IMR-90 (cell line): Measurements from ENCODE around the gene COG4. TPM values are rescaled to one million over a fixed set of nuclear protein-coding genes. Genes with fewer than 3 reads are reported as not detected.
"Not testable (repeated sequence)": the region's sequence is repeated elsewhere in the genome, so short reads cannot be mapped to it uniquely, and the experiment has no call there.

Experiments
- ATAC-seq: fragments of 200-7000 bp; cut with Tn5 transposase; 2 replicates; pipeline ENCODE4 v1.9.1; 2020; ENCODE audit warnings: low read depth, mild to moderate bottlenecking, moderate library complexity
- BruUV-seq: library from RNA; stranded (reverse); fragments of 400-500 nt; replicated peaks from 2 replicates; lab custom pipeline; 2021; lab: Mats Ljungman, UMichigan
- CTCF ChIA-PET: fragments of 300-600 bp; formaldehyde crosslinking; extraction: SDS; loops from one replicate; lab custom pipeline; 2021; ENCODE audit warnings: antibody characterized with exemption; lab: Yijun Ruan, JAX
- POLR2A ChIA-PET: fragments of 300-600 bp; sonication (Branson Sonifier 250); formaldehyde crosslinking; loops from one replicate; lab custom pipeline; 2022; ENCODE audit warnings: antibody characterized with exemption; ENCODE audit not compliant: unreplicated experiment; lab: Charles Lee
- DNase-seq: peaks from one replicate; pipeline ENCODE4 v3.0.0; 2013
- H2AFZ ChIP-seq: replicated peaks from 2 replicates; pipeline ENCODE3; 2013; ENCODE audit warnings: low read length, mild to moderate bottlenecking; ENCODE audit not compliant: poor library complexity
- H2AK5ac ChIP-seq: 2 replicates; pipeline ENCODE4 v1.6.1; 2013; ENCODE audit warnings: low read depth, low read length, inconsistent platforms
- H2AK9ac ChIP-seq: replicated peaks from 2 replicates; pipeline ENCODE3; 2013; ENCODE audit warnings: mild to moderate bottlenecking, low read depth, low read length, moderate library complexity; ENCODE audit not compliant: poor library complexity
- H2BK120ac ChIP-seq: 2 replicates; pipeline ENCODE4 v1.6.1; 2013; ENCODE audit warnings: low read depth, low read length, inconsistent platforms
- H2BK15ac ChIP-seq: 3 replicates; pipeline ENCODE4 v1.6.1; 2013; ENCODE audit warnings: low read depth, low read length, inconsistent platforms
- H2BK20ac ChIP-seq: 2 replicates; pipeline ENCODE4 v1.6.1; 2013; ENCODE audit warnings: low read depth, mild to moderate bottlenecking, inconsistent platforms, low read length, moderate library complexity
- H2BK5ac ChIP-seq: 2 replicates; pipeline ENCODE4 v1.6.1; 2013; ENCODE audit warnings: mild to moderate bottlenecking, low read depth, low read length, inconsistent platforms; ENCODE audit not compliant: poor library complexity, severe bottlenecking
- H3K14ac ChIP-seq: replicated peaks from 2 replicates; pipeline ENCODE4 v1.6.1; 2013; ENCODE audit warnings: low read depth, low read length, inconsistent platforms
- H3K18ac ChIP-seq: 2 replicates; pipeline ENCODE4 v1.6.1; 2013; ENCODE audit warnings: low read depth, low read length, control low read depth
- H3K23ac ChIP-seq: 2 replicates; pipeline ENCODE4 v1.6.1; 2013; ENCODE audit warnings: low read depth, low read length, inconsistent platforms
- H3K27ac ChIP-seq: 2 replicates; pipeline ENCODE4 v1.5.1; 2013; ENCODE audit warnings: mild to moderate bottlenecking, control low read depth, low read length; ENCODE audit not compliant: insufficient read depth
- H3K27me3 ChIP-seq: 2 replicates; pipeline ENCODE4 v1.6.1; 2013; ENCODE audit warnings: low read length; ENCODE audit not compliant: control insufficient read depth, insufficient read depth
- H3K36me3 ChIP-seq: 2 replicates; pipeline ENCODE4 v1.6.1; 2013; ENCODE audit warnings: low read length, mixed read lengths; ENCODE audit not compliant: control insufficient read depth, insufficient read depth
- H3K4ac ChIP-seq: 2 replicates; pipeline ENCODE4 v1.6.1; 2013; ENCODE audit warnings: low read depth, low read length, inconsistent platforms
- H3K4me1 ChIP-seq: 2 replicates; pipeline ENCODE4 v1.6.1; 2013; ENCODE audit warnings: low read length, mixed read lengths; ENCODE audit not compliant: control insufficient read depth, insufficient read depth
- H3K4me2 ChIP-seq: 2 replicates; pipeline ENCODE4 v1.6.1; 2013; ENCODE audit warnings: low read depth, mild to moderate bottlenecking, control low read depth, low read length, moderate library complexity
- H3K4me3 ChIP-seq: 2 replicates; pipeline ENCODE4 v1.5.1; 2013; ENCODE audit warnings: low read depth, mild to moderate bottlenecking, control low read depth, low read length, moderate library complexity; ENCODE audit not compliant: insufficient read depth
- H3K56ac ChIP-seq: 2 replicates; pipeline ENCODE4 v1.6.1; 2013; ENCODE audit warnings: low read length, inconsistent platforms; ENCODE audit not compliant: insufficient read depth; ENCODE audit errors: extremely low read depth
- H3K79me1 ChIP-seq, 2 experiments: 2 replicates each; pipeline ENCODE4 v1.6.1; 2013; ENCODE audit warnings: low read length in 2 of 2, inconsistent platforms in 1 of 2, low read depth in 1 of 2
- H3K9ac ChIP-seq: 2 replicates; pipeline ENCODE4 v1.6.1; 2013; ENCODE audit warnings: low read depth, low read length, control low read depth
- H3K9me1 ChIP-seq: 2 replicates; pipeline ENCODE4 v1.6.1; 2013; ENCODE audit warnings: low read length, inconsistent platforms; ENCODE audit not compliant: insufficient read depth
- H3K9me3 ChIP-seq: 2 replicates; pipeline ENCODE4 v1.6.1; 2013; ENCODE audit warnings: low read length; ENCODE audit not compliant: control insufficient read depth, insufficient read depth
- H4K20me1 ChIP-seq: 2 replicates; pipeline ENCODE4 v1.6.1; 2013; ENCODE audit warnings: low read length, inconsistent platforms; ENCODE audit not compliant: insufficient read depth
- H4K5ac ChIP-seq: 2 replicates; pipeline ENCODE4 v1.6.1; 2013; ENCODE audit warnings: mild to moderate bottlenecking, low read depth, low read length, control low read depth
- H4K8ac ChIP-seq, 2 experiments: 2 replicates each; pipeline ENCODE4 v1.6.1; 2013; ENCODE audit warnings: low read depth in 2 of 2, low read length in 2 of 2, control low read depth in 1 of 2, inconsistent platforms in 1 of 2
- H4K91ac ChIP-seq: 2 replicates; pipeline ENCODE4 v1.6.1; 2013; ENCODE audit warnings: low read depth, low read length, inconsistent platforms; ENCODE audit not compliant: insufficient read depth
- WGBS, 2 experiments: methylation state at CpG; one replicate each; pipeline versions ENCODE4 v1.1.5 to v1.1.7; 2013; ENCODE audit warnings: missing lambda C conversion rate in 2 of 2; ENCODE audit not compliant: insufficient read length in 1 of 2; ENCODE audit errors: extremely low coverage in 2 of 2; 5-methylcytosine and 5-hydroxymethylcytosine counted together
- dilution Hi-C: fragments of 300-500 bp; cut with HindIII; formaldehyde crosslinking; loops from one replicate; pipeline ENCODE4 v1.14.3; 2018; ENCODE audit warnings: low sequenced_read_pairs; ENCODE audit not compliant: unreplicated experiment
- in situ Hi-C: fragments of 300-500 bp; cut with MboI; formaldehyde crosslinking; loops from 3 replicates; pipeline ENCODE4 v1.14.3; 2019; ENCODE audit warnings: low sequenced_read_pairs, inconsistent platforms, mixed read lengths
- intact Hi-C: fragments of 100-400 bp; cut with micrococcal nuclease; formaldehyde crosslinking; loops from 2 replicates; pipeline ENCODE4 v1.10.0; 2022
- polyA plus RNA-seq, 3 experiments: library from polyadenylated mRNA; depleted of rRNA; stranded (reverse); fragments of >200 nt; gene quantifications; 2 replicates each; pipeline ENCODE4 v1.2.3, GENCODE V29; 2012; ENCODE audit warnings: low replicate concordance in 1 of 3
- total RNA-seq: library from RNA; depleted of rRNA; stranded (reverse); fragments of >200 nt; gene quantifications from 2 replicates; pipeline ENCODE4 v1.2.3, GENCODE V29; 2012

COG4 gene
- total and polyA plus RNA-seq, 2 of the 4 experiments (the other 2 are of a cell fraction), result 47.5 to 96.1 TPM

DNA sequence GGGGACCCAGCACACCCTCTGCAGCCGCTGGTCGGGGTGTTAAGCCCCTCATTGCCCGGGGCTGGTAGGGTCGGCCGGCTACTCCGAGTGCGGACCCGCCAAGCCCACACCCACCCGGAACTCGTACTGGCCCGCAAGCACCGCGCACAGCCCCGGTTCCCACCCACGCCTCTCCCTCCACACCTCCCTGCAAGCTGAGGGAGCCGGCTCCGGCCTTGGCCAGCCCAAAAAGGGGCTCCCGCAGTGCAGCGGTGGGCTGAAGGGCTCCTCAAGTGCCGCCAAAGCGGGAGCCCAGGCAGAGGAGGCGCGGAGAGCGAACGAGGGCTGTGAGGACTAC, 72.4 kb downstream of the COG4 start:
- H2BK5ac ChIP-seq, H2BK20ac ChIP-seq, H3K4me1 ChIP-seq, H3K14ac ChIP-seq, H3K4ac ChIP-seq, H3K27me3 ChIP-seq, H3K4me3 ChIP-seq, dilution Hi-C loops, in situ Hi-C loops, H3K4me2 ChIP-seq, BruUV-seq, H2BK15ac ChIP-seq, H3K18ac ChIP-seq, H3K27ac ChIP-seq, H3K9me3 ChIP-seq, ATAC-seq, DNase-seq, H3K23ac ChIP-seq, intact Hi-C loops, H3K36me3 ChIP-seq, H4K8ac ChIP-seq, H4K91ac ChIP-seq, H3K9ac ChIP-seq, H2AK9ac ChIP-seq, H2AK5ac ChIP-seq, H4K20me1 ChIP-seq, H3K56ac ChIP-seq, H2BK120ac ChIP-seq, H4K5ac ChIP-seq, H3K9me1 ChIP-seq, CTCF ChIA-PET, POLR2A ChIA-PET: not testable (repeated sequence)
- Histone ChIP-seq H2AFZ (peak overlapping the region; percentile 51), H3K79me1 (peaks cover 3 to 12% of the 10 kb centered on the region in 2 experiments; a peak in 3 of 4 replicates)
- WGBS, 2 experiments, result no CpG with 5 or more reads among the region's 25 CpGs

DNA sequence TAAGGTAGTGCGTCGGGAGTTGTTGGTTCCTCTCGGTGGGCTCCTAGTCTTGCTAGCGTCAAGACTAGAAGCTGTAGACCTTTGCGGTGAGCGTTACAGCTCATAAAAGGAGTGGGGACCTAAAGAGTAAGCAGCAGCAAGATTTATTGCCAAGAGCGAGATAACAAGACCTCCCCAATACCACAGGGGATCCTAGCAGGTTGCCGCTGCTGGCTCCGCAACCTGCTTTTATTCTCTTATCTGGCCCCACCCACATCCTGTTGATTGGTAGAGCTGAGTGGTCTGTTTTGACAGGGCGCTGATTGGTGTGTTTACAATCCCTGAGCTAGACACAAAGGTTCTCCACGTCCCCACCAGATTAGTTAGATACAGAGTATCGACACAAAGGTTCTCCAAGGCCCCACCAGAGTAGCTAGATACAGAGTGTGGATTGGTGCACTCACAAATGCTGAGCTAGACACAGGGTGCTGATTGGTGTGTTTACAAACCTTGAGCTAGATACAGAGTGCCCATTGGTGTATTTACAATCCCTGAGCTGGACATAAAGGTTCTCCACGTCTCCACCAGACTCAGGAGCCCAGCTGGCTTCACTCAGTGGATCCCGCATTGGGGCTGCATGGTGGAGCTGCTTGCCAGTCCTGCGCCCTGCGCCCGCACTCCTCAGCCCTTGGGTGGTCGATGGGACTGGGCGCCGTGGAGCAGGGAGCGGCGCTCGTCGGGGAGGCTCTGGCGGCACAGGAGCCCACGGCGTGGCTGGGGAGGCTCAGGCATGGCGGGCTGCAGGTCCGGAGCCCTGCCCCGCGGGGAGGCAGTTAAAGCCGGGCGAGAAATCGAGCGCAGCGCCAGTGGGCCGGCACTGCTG, 73.0 kb downstream of the COG4 start:
- H4K20me1 ChIP-seq, H3K9me1 ChIP-seq, H4K91ac ChIP-seq, in situ Hi-C loops, BruUV-seq, H2BK120ac ChIP-seq, H2BK15ac ChIP-seq, H3K27me3 ChIP-seq, intact Hi-C loops, H3K4me2 ChIP-seq, H4K8ac ChIP-seq, H3K36me3 ChIP-seq, DNase-seq, ATAC-seq, H4K5ac ChIP-seq, H3K14ac ChIP-seq, H2BK20ac ChIP-seq, H3K9ac ChIP-seq, H2AK5ac ChIP-seq, H3K4ac ChIP-seq, H3K27ac ChIP-seq, H2AK9ac ChIP-seq, dilution Hi-C loops, H3K4me3 ChIP-seq, H3K9me3 ChIP-seq, H3K56ac ChIP-seq, H3K23ac ChIP-seq, H3K18ac ChIP-seq, POLR2A ChIA-PET, H2BK5ac ChIP-seq, H3K4me1 ChIP-seq, H3K79me1 ChIP-seq: not testable (repeated sequence)
- peak overlapping the region; percentile 51 for H2AFZ ChIP-seq
- WGBS, 2 experiments, result 66% methylated on average over 12 of the region's 37 CpGs; no CpG with 5 or more reads in 1 of the 2 experiments
- CTCF ChIA-PET, result interaction anchor here (1.3 kb wide), 1 partner anchor 10 kb away, joined by 4 read pairs; no protein-coding TSS in a partner anchor
